Stimulated activated CD4-positive, alpha-beta T cell treated with anti-CD3 and anti-CD28 coated beads, Interleukin-15, amount 100 ng/mL, for 1 hour (primary cell): Measurements from ENCODE around the gene C1orf21.

Experiments
- DNase-seq, 2 donors: peaks; one replicate each; pipeline ENCODE4 v3.0.0-alpha.2; 2020; ENCODE audit warnings: low read depth in 1 of 2, low spot score in 1 of 2

C1orf21 gene

GRCh38 chr1:184483101-184483683 is 96.4 kb downstream of the C1orf21 start:
- no peak for DNase-seq

GRCh38 chr1:184485751-184486723 is 99.2 kb downstream of the C1orf21 start:
- DNase-seq, result no peak

GRCh38 chr1:184486761-184487445 is 100.1 kb downstream of the C1orf21 start:
- no peak for DNase-seq

GRCh38 chr1:184487531-184488193 is 100.8 kb downstream of the C1orf21 start:
- no peak for DNase-seq

- DNase-seq, result no peak
Measured at GRCh38 chr1:184489908-184490307, 103.1 kb downstream of the C1orf21 start.

GRCh38 chr1:184492536-184492935 is 105.7 kb downstream of the C1orf21 start:
- no peak for DNase-seq

GRCh38 chr1:184493987-184494388 is 107.2 kb downstream of the C1orf21 start:
- no peak for DNase-seq

- DNase-seq, result no peak
Measured at GRCh38 chr1:184494929-184495328, 108.1 kb downstream of the C1orf21 start.

GRCh38 chr1:184497959-184498723 is 111.3 kb downstream of the C1orf21 start:
- no peak for DNase-seq

- no peak for DNase-seq
Measured at GRCh38 chr1:184499616-184500015, 112.8 kb downstream of the C1orf21 start.

GRCh38 chr1:184502161-184502560 is 115.3 kb downstream of the C1orf21 start:
- DNase-seq, result no peak

GRCh38 chr1:184503221-184503749 is 116.5 kb downstream of the C1orf21 start:
- no peak for DNase-seq

GRCh38 chr1:184504040-184504954 is 117.5 kb downstream of the C1orf21 start:
- no peak for DNase-seq

GRCh38 chr1:184504955-184505338 is 118.1 kb downstream of the C1orf21 start:
- DNase-seq, result no peak

GRCh38 chr1:184506481-184506880 is 119.7 kb downstream of the C1orf21 start:
- no peak for DNase-seq

- DNase-seq, result no peak
Measured at GRCh38 chr1:184507165-184507564, 120.3 kb downstream of the C1orf21 start.

- no peak for DNase-seq
Measured at GRCh38 chr1:184507604-184508280, 120.9 kb downstream of the C1orf21 start.

GRCh38 chr1:184509105-184509504 is 122.3 kb downstream of the C1orf21 start:
- no peak for DNase-seq

- DNase-seq, result no peak
Measured at GRCh38 chr1:184510110-184510509, 123.3 kb downstream of the C1orf21 start.
